Superior temporal gyrus (tissue), 1 donor: ENCODE results near the gene C19orf44.
A peak's percentile ranks its signal among the peaks of the same experiment; 100 is the strongest.
"Not testable (repeated sequence)": the region's sequence is repeated elsewhere in the genome, so short reads cannot be mapped to it uniquely, and the experiment has no call there.

Experiments used
- DNase-seq: peaks from one replicate; pipeline ENCODE4 v3.0.0-alpha.2; 2016; ENCODE audit errors: extremely low spot score

C19orf44 gene

DNA sequence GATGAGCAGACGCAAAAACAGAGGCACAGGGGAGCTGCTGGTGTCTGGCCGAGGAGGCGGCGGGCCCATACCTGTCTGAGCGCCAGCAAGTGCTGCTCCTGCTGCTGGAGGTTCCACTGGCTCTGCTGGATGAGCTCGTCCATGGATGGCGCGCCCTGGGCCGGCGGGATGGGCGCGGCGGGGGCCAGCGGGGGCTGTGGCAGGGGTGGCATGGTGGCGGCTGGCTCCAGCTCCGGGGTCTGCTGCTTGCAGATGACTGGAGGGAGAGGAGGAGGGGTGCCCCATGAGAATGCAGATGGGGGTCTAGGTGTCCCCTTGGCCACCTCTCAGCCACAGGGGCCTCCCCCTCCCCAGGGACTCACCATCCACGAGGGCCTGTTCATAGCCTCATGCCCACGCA is 39.2 kb downstream of the C19orf44 start:
- no peak for DNase-seq

DNA sequence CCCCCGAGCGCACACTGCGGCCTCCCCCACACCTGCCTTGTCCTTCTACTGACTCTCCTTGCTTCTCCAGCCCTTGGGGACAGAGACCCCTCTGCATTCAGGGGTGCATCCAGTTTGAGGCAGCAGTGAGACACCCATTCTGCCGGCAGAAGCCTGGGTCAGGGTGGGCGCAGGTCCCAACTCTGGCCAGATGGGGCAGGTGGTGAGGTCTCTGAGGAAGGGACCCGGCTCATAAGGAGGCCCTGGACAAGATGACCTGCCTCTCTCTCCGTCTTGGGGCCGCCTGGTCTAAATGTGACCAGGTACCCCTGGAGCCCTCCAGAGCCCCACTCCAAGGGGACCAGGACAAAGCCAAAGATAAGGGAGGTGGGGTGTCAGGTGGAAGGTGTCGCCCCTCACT is 39.9 kb downstream of the C19orf44 start:
- DNase-seq = no peak

DNA sequence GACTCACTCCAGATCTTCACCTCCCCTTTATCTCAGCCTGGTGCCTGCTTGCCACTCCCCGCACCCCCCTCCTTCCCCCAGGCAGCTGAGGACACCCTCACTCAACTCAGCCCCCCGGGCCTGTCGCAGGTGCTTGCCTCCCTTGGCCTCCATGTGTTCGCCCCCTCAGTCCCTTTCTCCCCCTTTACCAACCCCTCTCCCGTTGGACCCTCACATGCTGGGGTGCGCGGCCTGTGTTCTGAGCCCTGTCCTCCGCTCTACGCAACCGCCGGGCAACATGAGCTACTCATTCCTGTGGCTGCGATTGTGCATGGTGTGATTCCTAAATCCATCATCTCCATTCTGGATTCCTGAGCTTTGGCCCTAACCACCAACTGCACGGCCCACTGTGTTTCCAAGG is 40.9 kb downstream of the C19orf44 start:
- DNase-seq = no peak

DNA sequence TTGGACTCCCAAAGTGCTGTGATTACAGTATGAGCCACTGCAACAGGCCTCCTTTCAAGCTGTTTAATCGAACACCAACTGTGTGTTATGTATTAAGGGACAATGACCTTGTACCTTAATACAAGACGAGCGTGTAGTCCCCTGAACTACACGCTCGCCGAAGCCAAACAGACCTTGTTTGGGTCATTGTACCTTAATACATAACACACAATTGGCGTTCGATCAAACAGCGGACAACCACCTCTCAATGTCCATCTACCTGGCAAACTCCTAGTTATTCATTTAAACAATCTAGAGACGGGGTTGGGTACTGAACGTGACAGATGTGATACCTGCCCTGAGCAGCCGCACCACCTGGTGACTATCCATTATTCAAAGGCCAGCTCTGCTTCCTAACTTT is 44.8 kb downstream of the C19orf44 start:
- DNase-seq = no peak

DNA sequence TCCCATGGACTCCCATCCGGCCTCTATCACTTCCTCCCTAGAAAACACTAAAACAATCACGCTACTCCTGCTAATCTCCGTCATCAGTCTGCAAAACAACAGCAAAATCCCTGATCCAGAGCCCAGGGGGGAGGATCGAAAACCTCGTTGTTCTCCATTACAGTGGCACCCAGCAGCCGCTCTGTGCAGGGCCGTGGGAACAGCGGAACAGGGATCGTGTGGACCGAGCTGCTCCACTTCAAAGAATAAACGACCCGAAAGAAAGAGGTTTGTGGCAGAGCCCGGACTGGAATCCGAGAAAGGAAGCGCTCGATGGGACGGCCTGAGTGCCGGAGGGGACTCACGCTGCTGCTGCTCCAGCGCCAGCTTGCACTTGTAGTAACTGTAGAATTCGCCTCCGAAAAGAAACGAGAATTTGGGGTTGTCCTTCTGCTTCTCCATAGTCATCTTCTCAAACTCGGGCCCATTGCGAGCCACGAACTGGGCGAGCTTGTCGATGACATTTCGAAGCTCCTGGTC is 45.4 kb downstream of the C19orf44 start:
- DNase-seq = no peak

DNA sequence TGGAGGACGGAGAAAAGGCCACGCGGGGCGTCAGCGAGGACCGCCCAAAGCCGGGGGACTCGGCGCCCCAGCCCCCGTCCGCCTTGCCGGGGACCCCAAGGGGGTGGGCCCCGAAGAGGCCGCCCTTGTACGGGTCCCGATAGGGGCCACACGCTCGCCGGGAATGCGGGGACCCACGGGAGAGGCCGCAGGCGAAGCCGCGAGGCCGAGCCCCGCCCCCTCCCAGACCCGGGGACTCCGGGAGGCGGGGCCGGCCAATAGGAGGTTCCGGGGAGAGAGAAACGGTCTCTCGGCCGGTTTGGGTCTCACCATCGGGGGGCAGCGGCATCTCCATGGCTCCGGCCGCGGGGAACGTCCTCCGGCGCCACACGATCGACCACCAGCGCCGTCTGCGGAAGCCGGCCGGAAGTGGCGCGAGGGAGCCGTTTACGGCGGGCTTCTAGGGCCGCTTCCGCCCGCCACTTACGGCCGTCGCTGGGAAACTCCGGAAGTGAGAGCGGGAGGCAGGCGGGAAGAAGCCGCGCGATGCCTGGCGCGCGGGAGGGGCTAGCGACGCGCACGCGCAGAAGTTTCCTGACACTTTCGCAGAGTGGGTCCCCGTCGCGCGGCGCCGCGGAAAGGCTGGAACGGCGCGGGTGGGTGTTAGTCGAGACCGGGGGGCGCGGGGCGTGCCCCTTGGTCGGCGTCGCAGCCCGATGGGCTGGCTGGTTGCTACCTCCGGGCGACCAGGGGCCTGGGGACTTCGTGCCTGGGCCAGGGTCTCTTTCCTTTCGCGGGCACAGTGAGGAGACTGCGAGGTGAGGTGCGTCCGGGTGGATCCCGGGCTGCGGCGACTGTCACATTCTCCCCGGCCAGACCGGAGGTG is 46.1 kb downstream of the C19orf44 start, which contains the start of gene CHERP:
Gene CHERP (minus strand): TSS at position 393 of the 865 bp plus-strand sequence. CDS start 59 bp downstream, at position 334.
- peak; percentile 97 for DNase-seq

DNA sequence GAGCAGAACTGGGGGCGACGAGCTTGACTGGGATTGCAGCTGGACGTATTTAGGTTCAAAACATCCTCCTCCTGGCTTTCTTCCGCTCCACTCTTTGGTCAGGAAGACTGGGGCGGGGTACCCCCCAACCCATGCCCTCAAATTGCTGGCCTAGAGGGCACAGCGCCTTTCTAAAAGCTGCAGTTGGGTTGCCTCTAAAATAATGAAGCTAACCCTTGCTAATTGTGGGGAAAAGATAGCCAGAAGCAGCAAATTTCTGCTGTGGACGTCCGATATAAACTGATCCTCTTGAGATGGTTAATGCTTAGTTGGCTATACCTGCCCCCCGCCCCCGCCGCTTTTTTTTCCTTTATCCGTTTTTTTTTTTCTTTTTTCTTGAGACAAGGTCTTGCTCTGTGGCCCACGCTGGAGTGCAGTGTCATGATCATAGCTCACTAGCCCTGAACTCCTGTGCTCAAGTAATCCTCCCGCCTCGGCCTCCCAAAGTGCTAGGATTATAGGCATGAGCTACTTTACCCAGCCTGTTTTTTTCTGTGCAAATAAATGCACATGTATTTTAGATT is 46.8 kb downstream of the C19orf44 start:
- DNase-seq = no peak

DNA sequence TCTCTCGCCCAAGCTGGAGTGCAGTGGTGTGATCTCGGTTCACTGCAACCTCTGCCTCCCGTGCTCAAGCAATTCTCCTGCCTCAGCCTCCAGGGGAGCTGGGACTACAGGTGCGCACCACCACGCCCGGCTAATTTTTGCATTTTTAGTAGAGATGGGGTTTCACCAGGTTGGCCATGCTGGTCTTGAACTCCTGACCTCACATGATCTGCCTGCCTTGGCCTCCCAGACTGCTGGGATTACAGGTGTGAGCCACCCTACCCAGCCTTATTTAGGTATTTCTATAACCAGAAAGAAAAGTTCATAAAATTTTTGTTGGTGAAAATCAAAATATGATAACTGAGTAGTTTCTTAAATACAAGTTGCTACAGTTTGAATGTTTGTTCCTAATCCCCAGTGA is 47.5 kb downstream of the C19orf44 start:
- not testable (repeated sequence) for DNase-seq

DNA sequence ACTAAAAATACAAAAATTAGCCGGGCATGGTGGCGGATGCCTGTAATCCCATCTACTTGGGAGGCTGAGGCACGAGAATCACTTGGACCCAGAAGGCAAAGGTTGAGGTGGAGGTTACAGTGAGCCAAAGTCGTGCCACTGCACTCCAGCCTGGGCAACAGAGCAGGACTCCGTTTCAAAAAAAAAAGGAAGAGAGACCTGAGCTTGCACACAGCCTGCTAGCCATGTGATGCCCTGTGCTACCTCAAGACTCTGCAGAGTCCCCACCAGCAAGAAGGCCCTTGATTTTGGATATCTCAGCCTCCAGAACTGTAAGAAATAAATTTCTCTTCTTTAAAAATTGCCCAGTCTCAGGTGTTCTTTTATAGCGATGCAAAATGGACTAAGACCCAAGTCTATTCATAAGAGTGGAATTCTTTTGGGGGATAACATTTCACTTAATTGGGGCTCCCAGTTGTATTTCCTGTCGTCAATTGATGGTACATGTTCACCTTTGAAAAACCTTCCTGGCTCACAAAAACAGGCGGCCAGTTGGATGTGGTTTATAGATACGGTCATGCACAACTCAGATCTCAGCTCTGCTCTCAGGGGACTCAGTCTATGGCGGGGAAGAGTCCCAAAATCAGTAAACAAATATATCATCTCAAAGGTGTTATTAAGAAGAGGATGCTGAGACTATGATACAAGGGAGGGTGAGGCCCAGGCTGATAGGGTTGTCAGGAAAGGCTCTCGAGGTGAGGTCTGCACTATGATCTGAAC is 48.5 kb downstream of the C19orf44 start:
- DNase-seq = no peak

DNA sequence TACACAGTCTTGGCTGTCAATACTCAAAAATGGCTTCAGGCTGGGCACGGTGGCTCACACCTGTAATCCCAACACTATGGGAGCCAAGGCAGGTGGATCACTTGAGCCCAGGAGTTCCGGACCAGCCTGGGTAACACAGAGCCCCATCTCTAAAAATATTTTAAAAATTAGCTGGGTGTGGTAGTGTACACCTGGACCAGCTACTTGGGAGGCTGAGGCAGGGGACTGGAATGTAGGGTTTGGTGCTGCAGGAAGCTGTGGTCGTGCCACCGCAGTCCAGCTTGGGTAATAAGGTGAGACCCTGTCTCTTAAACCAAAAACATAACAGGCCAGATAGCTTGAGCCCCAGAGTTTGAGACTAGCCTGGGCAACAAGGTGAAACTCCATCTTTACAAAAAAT is 52.8 kb downstream of the C19orf44 start:
- DNase-seq = no peak

DNA sequence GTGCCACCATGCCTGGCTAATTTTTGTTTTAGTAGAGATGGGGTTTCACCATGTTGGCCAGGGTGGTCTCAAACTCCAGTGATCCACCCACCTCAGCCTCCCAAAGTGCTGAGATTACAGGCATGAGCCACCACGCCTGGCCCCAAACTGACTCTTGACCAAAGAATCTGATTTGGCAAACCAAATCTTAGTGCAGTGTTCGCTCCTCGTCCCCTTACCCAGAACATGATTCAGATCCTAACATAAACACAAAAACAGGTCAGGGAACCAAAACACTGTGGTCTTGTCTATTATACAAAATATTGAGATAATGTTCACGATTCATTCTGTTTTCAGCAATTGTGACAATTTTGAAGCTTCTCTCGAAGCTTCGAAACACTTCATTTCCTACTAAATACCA is 55.7 kb downstream of the C19orf44 start:
- DNase-seq = not testable (repeated sequence)

DNA sequence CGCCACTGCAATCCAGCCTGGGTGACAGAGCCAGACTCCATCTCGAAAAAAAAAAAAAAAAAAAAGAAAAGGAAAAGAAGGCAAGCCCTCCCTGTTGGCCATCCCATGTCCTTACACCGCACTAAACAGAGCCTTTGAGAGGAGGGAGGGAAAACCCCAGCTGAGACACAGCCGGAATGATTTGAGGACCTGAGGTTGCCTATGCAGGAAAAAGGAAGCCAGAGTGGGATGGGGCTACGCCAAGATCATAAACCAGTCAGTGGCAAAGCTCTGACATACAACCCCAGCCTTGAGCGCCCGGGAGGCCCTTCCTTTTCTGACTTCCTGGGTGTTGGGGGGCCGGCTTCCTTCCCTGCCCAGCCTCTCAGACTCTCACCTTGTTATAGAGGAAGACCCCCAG is 58.6 kb downstream of the C19orf44 start:
- no peak for DNase-seq

DNA sequence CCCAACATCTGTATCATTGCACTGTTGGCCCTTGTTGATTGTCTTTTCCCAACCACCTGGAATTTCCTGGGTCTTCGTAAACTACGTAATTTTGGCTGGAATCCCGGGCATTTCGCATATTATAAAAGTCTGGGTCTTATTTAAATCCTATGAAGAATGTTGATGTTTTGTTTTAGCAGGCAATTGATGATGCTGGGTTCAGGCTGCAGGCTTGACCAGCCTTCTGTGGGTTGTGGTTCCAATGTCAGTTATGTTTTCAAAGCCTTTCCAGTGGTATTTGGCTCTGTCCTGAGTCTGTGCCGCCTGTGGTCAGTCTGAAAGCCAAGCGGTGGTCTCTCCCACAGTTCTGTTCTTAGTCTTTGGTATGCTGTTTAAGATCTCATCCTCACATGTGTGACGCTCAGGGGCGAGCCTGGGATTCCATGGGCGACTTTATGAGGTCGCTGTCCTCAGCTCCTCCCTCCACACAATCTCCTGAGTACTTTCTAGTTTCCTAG is 63.6 kb downstream of the C19orf44 start:
- DNase-seq = no peak

DNA sequence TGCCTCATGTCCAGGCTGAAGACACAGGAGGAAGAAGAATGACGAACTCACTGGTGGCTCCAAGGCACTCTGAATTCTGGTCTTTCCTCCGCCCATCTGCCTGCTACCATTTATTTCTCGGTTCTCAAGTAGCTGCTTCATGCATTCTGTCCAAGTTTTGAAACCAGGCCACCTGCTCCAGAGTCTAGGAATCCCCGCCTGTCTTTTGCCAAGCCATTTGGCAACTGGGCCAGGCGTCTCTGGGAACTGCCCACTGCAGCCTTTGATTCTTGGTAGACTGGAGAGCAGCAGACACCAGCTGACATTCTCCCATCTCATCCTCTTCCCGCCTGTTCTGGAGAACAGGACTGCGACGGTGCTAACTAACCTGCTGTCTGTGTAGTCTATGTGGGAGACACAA is 65.2 kb downstream of the C19orf44 start:
- DNase-seq = no peak

DNA sequence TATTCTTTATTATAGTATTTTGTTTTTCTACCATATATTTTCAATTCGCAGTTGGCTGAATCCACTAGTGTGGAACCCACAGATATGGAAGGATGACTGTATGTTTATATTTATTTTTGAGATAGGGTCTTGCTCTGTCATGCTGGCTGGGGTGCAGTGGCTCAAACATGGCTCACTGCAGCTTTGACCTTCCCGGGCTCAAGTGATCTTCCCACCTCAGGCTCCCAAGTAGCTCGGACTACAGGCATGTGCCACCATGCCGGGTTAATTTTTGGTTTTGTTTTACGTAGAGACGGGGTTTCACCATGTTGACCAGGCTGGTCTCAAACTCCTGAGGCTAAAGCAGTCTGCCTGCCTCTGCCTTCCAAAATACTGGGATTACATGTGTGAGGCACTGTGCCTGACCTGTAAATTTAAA is 66.4 kb downstream of the C19orf44 start:
- DNase-seq = no peak

DNA sequence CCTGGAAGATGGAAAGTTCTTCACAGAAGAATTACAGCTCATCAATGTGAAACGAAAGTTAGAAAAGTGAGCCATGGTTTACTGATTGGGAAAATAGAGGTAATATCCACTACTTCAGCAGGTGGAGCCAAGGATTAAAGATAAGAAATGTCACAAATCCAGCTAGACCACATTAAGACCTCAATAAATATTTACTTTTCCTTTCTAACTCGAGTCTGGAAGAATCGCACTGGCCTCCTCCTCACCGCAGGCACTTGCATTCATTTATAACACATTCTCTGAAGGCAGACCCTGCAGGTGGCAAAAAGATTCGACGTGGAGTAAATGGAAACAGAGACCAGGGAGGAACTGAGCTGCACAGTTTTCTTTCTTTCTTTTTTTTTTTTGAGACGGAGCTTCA is 68.6 kb downstream of the C19orf44 start:
- DNase-seq = no peak

DNA sequence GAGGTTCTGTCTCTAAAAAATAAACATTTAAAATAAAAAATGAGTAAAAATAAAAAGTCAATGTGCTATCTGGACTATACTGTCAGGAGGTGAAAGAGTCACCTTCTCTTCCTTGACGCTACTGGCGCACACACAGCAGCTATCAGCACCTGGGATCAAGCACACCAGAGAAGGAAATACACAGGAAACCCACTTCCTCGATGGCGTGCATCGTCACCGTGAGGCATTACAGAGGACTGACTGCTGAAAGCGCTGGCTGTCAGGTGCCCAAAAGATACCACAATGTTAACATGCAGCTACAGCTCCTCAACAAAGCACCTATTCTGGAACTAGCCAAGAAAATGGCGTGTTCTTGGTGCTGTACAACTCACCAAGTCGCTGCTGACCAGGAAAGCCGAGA is 70.0 kb downstream of the C19orf44 start:
- no peak for DNase-seq

DNA sequence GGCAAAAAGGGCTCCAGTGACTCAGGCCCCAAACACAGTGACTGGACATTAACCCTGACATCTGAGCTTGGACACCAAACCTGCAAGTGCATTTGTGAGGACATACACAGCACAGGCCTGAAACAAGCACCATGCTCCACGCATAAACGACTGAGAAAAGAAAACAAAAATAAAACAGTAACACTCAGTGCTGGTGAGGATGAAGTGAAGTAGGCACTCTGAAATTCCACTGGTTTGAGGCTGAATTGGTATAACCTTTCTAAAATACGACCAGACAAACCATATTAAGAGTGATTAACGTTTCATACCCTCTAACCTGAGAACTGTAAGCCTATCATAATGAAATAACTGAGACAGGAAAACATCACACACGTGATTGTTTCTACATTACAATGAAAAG is 70.5 kb downstream of the C19orf44 start:
- DNase-seq = no peak

DNA sequence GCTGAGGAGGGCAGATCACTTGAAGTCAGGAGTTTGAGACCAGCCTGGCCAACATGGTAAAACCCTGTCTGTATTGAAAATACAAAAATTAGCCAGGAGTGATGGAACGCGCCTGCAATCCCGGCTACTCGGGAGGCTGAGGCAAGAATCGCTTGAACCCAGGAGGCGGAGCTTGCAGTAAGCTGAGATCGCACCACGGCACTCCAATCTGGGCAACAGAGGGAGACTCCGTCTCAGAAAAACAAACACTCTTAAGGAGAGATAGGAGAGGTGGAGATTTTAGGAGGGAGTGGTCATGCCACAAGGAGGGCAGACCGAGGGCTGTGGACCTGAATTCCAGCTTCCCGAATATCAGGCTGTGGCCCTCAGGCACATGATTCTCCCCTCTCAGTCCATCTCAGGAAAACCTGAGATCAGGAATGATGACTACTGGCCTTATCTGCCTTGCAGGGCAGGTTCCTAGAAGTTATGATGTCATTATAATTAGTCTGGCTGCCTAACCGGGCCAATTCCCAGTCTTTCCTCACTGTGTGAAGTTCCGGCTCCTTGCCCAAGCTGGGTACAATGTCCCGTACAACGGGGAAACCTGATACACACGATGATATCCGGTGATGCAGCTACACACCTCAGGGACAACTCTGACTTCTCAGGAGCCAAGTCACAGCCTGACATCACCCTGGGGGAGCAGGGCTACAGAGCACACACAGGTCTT is 73.6 kb downstream of the C19orf44 start:
- no peak for DNase-seq
